Measurements from ENCODE around the gene MYOD1. TPM values are rescaled to one million over a fixed set of nuclear protein-coding genes. Genes with fewer than 3 reads are reported as not detected.
A peak's percentile ranks its signal among the peaks of the same experiment; 100 is the strongest.

The MYOD1 gene
- total RNA-seq, 6 experiments from 2014 or later, result not detected

GRCh38 chr11:17725174-17725573, 5.8 kb downstream of the MYOD1 start:
- ATAC-seq (no peak), DNase-seq (no peak)
- 55% methylated on average over 2 of the region's 2 CpGs for WGBS (ENCODE audit: insufficient coverage, low coverage, low lambda C conversion rate, missing lambda C conversion rate)
- Histone ChIP-seq H3K36me3 (no peaks in the 10 kb centered on the region), H3K27me3 (peaks cover 6 to 25% of the 10 kb centered on the region in 2 donors), H3K4me1 (no peaks in the 10 kb centered on the region), H3K4me3 (no peak overlapping the region), H3K27ac (no peak overlapping the region), H3K9me3 (no peaks in the 10 kb centered on the region)
- TF ChIP-seq, protein P1, sequence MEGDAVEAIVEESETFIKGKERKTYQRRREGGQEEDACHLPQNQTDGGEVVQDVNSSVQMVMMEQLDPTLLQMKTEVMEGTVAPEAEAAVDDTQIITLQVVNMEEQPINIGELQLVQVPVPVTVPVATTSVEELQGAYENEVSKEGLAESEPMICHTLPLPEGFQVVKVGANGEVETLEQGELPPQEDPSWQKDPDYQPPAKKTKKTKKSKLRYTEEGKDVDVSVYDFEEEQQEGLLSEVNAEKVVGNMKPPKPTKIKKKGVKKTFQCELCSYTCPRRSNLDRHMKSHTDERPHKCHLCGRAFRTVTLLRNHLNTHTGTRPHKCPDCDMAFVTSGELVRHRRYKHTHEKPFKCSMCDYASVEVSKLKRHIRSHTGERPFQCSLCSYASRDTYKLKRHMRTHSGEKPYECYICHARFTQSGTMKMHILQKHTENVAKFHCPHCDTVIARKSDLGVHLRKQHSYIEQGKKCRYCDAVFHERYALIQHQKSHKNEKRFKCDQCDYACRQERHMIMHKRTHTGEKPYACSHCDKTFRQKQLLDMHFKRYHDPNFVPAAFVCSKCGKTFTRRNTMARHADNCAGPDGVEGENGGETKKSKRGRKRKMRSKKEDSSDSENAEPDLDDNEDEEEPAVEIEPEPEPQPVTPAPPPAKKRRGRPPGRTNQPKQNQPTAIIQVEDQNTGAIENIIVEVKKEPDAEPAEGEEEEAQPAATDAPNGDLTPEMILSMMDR (IDR thresholded peaks at IDR 0.05), result no peak
- TF ChIP-seq POLR2A (IDR thresholded peaks at IDR 0.05), result no peak
- intact Hi-C loops (cut with DNase I), result loop anchor here in 1 of 2 donors (5.0 kb wide), 1 partner anchor 128 kb away; no protein-coding TSS in a partner anchor

DNA sequence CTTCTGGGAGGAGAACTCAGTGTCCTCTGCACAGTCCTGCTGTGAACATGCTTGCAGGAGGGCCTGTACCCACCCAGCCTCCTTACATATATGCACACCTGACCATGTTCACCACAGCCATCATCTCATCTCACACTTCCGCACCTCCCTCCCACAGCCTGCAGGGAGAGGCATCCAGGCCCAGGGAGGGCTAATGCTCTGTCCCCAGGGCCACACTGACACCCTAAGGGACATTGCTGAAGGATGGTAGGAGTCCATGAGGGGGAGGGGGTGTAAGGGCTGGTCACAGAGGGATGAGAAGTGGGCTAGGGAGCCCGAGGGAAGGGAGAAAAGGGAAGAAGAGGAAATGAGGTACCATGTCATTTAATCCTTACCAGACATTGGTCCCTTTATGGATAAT, 10.8 kb downstream of the MYOD1 start:
- Histone ChIP-seq H3K27me3 (no peaks in the 10 kb centered on the region), H3K4me1 (peaks cover 0 to 12% (median 3%) of the 10 kb centered on the region in 4 donors), H3K9me3 (no peaks in the 10 kb centered on the region), H3K4me3 (no peak overlapping the region), H3K27ac (no peak overlapping the region), H3K36me3 (no peaks in the 10 kb centered on the region)
- WGBS (ENCODE audit: insufficient coverage, low coverage, low lambda C conversion rate, missing lambda C conversion rate), result 50% methylated on average over 2 of the region's 2 CpGs
- ATAC-seq (no peak), DNase-seq (no peak)
- TF ChIP-seq POLR2A (IDR thresholded peaks at IDR 0.05), result no peak
- TF ChIP-seq, protein P1 (IDR thresholded peaks at IDR 0.05), result no peak
- intact Hi-C loops (cut with DNase I), result no loop called here

DNA sequence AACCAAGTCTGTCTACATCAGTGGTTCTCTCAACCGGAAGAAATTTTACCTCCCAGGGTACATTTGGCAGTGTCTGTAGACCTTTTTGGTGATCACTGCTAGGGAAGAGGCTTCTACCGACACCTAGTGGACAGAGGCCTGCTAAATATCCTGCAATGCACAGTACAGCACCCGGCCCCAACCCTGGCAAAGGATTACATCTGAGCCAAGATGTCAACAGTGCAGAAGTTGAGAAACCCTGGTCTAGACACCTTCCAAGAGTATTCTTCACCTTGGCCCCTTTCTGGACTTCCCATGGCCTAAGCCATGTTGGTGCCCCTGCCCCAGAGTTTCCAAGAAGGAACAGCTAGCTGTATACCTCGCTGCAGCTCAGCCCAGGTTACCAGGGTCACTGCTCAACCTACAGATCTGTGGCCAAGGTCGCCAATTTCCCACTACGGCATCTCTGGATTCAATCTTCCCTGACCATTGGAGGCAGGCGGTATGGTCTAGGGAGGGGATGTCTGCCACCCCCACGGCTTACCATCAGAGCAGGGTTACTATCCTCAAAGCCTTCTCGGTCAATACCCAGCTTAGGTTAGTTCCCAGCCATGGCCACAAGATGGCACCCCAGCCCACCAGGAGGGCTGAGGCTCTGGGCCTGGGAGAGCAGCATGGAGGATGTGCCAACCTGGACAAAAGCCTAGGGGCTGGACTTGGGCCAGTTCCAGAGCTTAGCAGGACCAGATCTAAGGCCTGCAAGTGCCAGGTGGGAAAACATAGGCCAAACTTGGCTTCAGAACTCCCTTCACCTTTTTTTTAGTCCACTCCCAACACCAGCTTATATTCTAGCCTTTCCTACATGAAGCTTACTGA, 11.5 kb downstream of the MYOD1 start:
- Histone ChIP-seq H3K27me3 (no peaks in the 10 kb centered on the region), H3K9me3 (no peaks in the 10 kb centered on the region), H3K4me3 (no peak overlapping the region), H3K27ac (no peak overlapping the region), H3K4me1 (peaks cover 0 to 15% (median 3%) of the 10 kb centered on the region in 4 donors), H3K36me3 (no peaks in the 10 kb centered on the region)
- ATAC-seq, result peak; percentile 96 to 98 (median 96)
- intact Hi-C loops (cut with DNase I), result no loop called here
- TF ChIP-seq, protein P1 (IDR thresholded peaks at IDR 0.05), result peak; percentile 77 to 94 (median 89)
- no peak for TF ChIP-seq POLR2A (IDR thresholded peaks at IDR 0.05)
- WGBS (ENCODE audit: insufficient coverage, low coverage, low lambda C conversion rate, missing lambda C conversion rate), result 17% methylated on average over 4 of the region's 9 CpGs
- peak; percentile 89 to 97 (median 94) for DNase-seq

- no peak for TF ChIP-seq POLR2A (IDR thresholded peaks at IDR 0.05)
- TF ChIP-seq, protein P1 (IDR thresholded peaks at IDR 0.05), result no peak
- no peak overlapping the region for H3K27ac ChIP-seq
- no peaks in the 10 kb centered on the region for H3K9me3 ChIP-seq
- H3K4me1 ChIP-seq, result peaks cover 0 to 15% (median 3%) of the 10 kb centered on the region in 4 donors
- WGBS (ENCODE audit: insufficient coverage, low coverage, low lambda C conversion rate, missing lambda C conversion rate), result 83% methylated on average over 2 of the region's 4 CpGs
- intact Hi-C loops (cut with DNase I), result no loop called here
- no peak overlapping the region for H3K4me3 ChIP-seq
- H3K36me3 ChIP-seq, result no peaks in the 10 kb centered on the region
- no peak for ATAC-seq
- H3K27me3 ChIP-seq, result peaks cover 0 to 12% of the 10 kb centered on the region in 2 donors
- DNase-seq, result no peak
These were observed 13.9 kb downstream of the MYOD1 start for GRCh38 chr11:17733261-17733660.
